Iris pigment epithelial cell (primary cell): ENCODE measurements around the gene WDR5.

Experiments used
- DNase-seq: peaks from one replicate; pipeline ENCODE4 v3.0.0-alpha.2; 2011; ENCODE audit warnings: low read depth

WDR5 gene

GRCh38 chr9:134208981-134209725 is 73.3 kb downstream of the WDR5 start:
- DNase-seq, result no peak
